ENCODE measurements around the gene PXT1.

The PXT1 gene

DNA sequence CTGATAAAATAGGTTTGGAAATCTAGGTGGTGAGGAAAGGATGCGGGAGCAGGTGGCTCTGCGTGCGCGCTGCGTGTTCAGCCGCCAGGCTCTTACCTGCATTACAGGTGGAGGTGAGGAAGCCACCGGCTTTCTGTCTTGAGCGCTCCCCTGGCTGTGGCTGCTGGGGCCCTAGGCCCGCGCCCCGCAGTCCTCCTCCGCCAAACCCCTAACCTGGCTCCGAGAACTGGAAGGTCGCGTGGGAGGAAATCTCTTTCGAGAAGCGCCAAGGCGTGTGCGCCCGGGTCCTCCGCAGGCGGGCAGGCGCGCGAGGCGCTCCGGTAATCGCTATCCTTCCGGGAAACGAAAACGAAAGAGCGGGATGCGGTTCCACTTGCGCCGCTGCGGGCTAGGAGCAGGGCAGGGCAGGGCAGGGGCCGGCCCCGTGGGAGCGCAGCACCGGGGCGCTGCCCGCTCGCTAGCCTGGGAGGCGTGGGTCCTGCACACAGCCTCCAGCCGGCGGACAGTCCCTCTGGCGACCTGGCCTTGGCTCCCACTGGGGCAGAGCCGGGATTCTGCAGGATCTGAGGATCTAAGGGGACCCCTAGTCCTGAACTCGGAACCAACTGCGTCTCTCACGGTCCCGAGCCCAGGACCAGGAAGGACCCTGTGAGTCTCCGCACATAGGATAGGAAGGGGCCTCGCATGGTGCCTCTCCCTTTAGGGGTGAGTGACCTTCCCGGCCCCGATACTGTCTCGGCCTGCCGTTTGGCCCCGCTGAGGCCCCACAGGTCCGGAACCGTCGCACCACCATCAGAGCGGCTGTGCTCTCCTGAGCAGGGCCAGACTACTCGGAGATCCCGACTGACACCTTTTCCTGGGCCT lies 55.0 kb downstream of the PXT1 start, which contains the start of gene ETV7:
ETV7 (minus strand) TSS at position 230 of the 864 bp plus-strand sequence; CDS start at position 102, 128 bp downstream.
- DNase-seq = no peak

- DNase-seq = no peak
These were observed 55.9 kb downstream of the PXT1 start for GRCh38 chr6:36386495-36387439.

- DNase-seq = no peak
These were observed 58.6 kb downstream of the PXT1 start for GRCh38 chr6:36384095-36384494.

DNA sequence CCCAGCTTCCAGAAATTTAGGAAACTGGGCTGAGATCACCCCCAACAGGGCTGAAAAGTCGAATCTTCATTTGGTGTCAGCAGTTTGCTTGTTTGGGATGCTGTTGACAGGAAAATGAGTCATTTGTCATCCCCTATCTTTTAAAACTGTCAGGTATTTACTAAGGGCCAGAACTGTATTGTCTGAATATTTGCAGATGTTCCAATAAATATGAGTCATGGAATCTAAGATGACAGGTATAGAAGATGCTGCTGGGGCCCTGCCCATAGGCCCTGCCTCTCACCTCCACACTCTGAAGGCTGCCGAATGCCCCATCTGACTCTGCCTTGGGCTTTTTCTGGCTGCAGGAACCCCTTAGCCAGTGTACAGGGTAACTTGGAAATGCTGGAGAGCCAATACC lies 59.0 kb downstream of the PXT1 start:
- no peak for DNase-seq

GRCh38 chr6:36382976-36383375 lies 59.7 kb downstream of the PXT1 start:
- no peak for DNase-seq

DNA sequence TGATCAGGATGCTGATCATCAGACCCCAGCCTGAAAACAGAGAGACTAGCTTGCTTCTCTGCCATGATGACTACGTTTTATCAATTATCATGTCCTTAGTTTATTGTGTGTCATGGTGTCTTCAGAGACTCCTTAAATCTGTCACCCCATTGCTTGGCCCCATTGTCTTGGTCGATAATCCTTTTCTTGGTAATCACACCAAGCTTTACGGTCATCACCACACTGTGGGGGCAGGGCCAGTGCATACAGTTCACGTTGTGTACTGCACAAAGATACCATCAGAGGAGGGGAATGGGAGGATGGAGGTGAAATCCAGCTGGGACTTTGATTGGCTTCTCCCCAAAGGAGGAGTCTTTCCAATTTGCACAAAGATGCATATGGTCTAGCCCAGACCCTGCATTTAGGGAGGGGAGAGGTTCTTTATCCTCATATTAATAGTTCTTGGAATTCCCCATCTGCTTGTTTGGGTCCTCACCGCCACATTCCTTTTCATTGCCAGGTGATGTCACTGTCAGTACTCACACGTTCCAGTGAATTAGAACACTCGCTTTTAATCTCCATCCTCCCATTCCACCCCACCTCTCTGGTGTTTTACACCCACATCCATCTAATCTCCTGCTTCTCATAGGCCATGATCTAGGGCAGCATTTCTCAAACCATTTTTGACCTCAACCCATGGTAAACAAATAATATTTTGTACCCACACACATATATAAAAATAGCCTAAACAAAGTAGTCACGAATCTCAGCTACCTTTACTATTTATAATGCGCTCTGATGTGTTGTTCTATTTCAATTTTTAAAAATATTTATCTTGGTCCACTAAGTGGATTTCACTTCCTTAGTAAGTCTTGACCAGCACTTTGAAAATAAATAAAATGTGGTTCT lies 60.9 kb downstream of the PXT1 start:
- DNase-seq = no peak

DNA sequence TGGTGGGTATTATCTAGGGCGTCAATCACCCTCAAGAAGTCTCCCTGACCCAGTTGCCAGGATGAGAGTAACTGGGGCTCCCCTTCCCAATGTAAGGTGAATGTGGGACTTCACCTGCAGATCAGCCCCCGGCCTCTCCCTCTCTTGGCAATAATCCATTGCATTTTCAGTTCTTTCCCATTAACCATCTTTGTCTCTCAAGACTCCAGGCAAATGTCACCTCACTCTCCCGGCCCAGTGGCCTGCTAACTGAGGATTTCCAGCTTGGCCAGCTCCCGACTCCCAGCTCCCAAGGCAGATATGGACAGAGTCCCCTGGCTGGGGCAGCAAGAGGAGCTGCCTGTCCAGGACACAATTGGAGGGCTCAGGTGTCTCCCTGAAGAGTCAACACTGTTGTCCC lies 62.5 kb downstream of the PXT1 start:
- no peak for DNase-seq

GRCh38 chr6:36378936-36379335 lies 63.7 kb downstream of the PXT1 start:
- no peak for DNase-seq

- DNase-seq = no peak
These were observed 64.3 kb downstream of the PXT1 start for GRCh38 chr6:36378243-36378920.

- no peak for DNase-seq
These were observed 65.1 kb downstream of the PXT1 start for GRCh38 chr6:36377594-36377993.

GRCh38 chr6:36376742-36377141 lies 65.9 kb downstream of the PXT1 start:
- no peak for DNase-seq

GRCh38 chr6:36376183-36376582 lies 66.5 kb downstream of the PXT1 start:
- DNase-seq = no peak

DNA sequence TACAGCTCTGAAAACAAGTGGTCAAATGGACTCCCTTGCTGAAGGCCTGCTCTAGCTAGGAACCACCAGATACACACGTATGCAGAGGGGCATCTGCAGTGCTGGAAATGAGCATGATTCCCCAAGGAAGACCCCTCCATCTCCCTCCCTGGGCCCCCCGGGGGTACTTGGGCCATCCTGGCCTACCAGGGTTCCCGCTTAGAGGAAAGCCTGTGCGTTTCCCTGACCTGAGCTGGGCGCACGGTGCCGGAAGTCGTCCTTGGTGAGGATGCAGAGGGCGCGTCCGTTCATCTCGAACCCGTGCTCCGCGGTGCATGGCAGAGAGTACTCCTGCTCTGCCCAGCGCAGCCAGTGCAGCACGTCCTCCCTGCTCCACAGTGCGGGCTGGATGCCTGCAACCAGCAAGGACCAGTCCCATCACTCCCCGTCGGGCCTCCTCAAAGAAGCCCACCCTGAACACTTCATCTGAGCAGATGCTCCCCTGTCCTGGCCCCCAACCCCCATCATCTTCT lies 67.0 kb downstream of the PXT1 start:
- no peak for DNase-seq

DNA sequence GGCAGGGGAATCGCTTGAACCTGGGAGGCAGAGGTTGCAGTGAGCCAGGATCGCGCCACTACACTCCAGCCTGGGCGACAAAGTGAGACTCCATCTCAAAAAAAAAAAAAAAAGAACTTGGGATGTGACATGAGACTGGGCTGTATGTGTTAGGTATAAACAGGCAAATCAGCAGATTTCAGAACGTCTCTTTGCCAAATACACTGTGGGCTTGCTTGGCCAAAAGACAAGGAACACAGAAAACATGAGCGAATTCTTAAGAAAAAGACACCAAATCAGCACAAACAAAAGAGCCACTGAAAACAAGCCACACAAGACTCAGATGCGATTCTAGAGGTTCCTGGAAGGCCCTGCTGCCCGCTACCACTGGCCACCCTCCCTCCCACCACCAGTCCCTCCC lies 67.7 kb downstream of the PXT1 start:
- no peak for DNase-seq

GRCh38 chr6:36374194-36374593 lies 68.5 kb downstream of the PXT1 start:
- no peak for DNase-seq

DNA sequence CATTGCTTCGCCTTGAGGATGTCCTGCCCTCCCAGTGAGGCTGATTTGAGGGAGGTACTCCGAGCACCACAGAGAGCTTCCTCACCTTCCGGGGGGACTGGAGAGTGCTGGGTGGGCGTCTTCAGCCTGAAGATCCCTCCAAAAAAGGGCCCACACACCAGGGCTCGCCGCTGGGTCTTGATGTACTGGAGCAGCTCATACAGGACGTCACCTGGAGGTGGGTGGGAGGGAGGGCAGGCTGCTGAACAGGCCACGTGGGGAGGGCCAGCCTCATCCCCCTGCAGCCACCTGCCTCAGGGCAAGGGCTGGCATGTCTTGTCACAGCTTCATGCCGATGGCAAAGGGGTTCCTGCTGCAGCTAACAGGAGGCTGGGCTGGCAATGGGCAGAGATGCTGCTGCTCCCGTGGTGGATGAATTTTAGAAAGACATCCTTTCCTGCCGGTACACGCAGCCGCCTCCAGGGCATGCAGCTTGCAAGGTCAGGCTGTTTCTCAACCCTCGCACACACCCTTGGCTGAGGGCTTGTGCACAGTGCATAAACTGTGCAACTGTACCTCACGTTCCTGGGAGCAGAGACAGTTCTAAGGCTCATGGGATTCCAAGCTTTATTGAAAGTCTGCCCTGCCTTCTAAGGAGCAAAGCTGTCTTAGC lies 69.2 kb downstream of the PXT1 start:
- no peak for DNase-seq

DNA sequence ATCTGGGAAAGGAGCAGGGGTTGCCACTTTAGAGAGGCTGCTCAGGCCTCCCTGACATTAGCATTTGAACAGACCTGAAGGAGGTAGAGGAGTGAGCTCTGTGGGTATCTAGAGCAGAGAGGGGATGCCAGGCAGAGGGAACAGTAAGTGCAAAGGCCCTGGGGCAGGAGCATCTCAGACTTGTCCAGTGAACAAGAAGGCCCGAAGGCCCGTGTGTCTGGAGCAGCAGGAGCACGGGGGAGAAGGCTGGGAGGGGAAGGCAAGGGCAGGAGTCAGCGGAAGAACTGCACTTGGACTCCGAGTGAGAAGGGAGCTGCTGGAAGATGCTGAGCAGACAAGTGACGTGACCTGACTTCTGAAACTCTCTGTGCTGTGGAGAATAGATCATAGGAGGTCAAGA lies 70.6 kb downstream of the PXT1 start:
- no peak for DNase-seq

GRCh38 chr6:36371211-36371610 lies 71.4 kb downstream of the PXT1 start:
- no peak for DNase-seq

DNA sequence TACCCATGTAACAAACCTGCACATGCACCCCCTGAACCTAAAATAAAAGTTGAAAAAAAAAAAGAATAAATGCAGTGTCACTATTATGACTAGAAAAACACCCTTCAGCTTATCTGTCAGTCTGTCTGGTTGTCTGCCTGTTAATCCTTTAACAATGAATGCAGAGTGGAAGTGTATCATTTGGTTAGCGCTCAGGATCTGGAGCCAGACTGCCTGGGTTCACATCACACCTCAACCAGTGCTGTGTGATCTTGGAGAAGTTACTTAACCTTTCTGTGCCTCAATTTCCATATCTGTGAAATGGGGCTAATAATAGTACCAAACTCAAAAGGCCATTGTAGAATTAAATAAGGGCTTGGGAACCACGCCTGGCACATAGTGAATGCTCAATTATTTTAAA lies 72.0 kb downstream of the PXT1 start:
- no peak for DNase-seq

GRCh38 chr6:36368921-36369865 lies 73.5 kb downstream of the PXT1 start:
- DNase-seq = no peak

Data from cerebellar nuclear complex (tissue), 1 donor.